ENCODE measurements around the gene CPNE9. TPM values are rescaled to one million over a fixed set of nuclear protein-coding genes. Genes with fewer than 3 reads are reported as not detected.

The CPNE9 gene
- total and polyA plus RNA-seq, 2 of the 13 experiments (the other 11 are each of a cell fraction or from before 2014, with no cell fraction given), result 0.20 TPM; not detected in 1

DNA sequence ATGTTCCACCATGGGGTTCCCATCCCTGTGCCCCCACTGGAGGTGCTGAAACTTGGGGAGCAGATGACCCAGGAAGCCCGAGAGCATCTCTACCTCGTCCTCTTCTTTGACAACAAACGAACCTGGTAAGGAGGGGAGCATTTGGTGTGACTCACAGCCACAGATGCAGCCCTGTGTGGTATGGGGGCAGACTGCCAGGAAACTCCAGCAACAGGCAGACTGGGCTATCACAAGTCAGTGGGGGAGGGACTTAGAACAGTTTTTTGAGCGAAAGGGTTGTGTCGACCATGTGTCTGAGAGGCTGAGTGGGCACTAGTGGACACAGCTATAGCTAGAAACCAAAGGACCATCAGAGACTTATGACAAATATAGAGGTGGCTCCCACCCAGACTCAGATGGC, 42.7 kb downstream of the CPNE9 start:
- FAIRE-seq, result no peak
- ChIA-PET CTCF (ENCODE audit: low intra/inter-chr PET ratio, low total read pairs) (no interaction called here), POLR2A (no interaction called here)
- Histone ChIP-seq H3K36me3 (replicated peaks in 1 of 2; ENCODE audit: control insufficient read depth in 1 of 2, insufficient read depth in 2 of 2, low read length in 2 of 2) (peaks cover 37 to 61% of the 10 kb centered on the region in 2 experiments), H3K27ac (ENCODE audit: extremely low read length, insufficient read depth, low read length) (no peak overlapping the region), H3K4me1 (ENCODE audit: insufficient read depth, low read length) (peaks cover 14% of the 10 kb centered on the region), H3K27me3 (ENCODE audit: control insufficient read depth in 1 of 2, insufficient read depth in 2 of 2, low read length in 2 of 2) (no peaks in the 10 kb centered on the region), H3K4me3 (replicated peaks in 1 of 3; ENCODE audit: insufficient read depth in 1 of 3, low read depth in 2 of 3, low read length in 3 of 3) (no peak overlapping the region), H4K20me1 (ENCODE audit: insufficient read depth, low read length) (no peaks in the 10 kb centered on the region), H3K9ac (ENCODE audit: insufficient read depth, low read depth, low read length) (no peak overlapping the region), H3K4me2 (ENCODE audit: low read depth, low read length) (no peak overlapping the region), H2AFZ (ENCODE audit: low read length) (no peak overlapping the region), H3K9me3 (ENCODE audit: low read length) (no peaks in the 10 kb centered on the region), H3K79me2 (ENCODE audit: insufficient read depth, low read length) (peaks cover 10% of the 10 kb centered on the region)
- BruUV-seq (replicated peaks), result no TSS peak
- DNase-seq (ENCODE audit: low spot score), result no peak
- 93% methylated on average over 3 of the region's 5 CpGs for WGBS (ENCODE audit: low lambda C conversion rate)
- ATAC-seq, result no peak
- in situ Hi-C loops (cut with HindIII; ENCODE audit: extremely low pct_ligation_motif_present, low pct_unique_long_range_greater_than_20kb) (no loop called here), intact Hi-C loops (cut with micrococcal nuclease; ENCODE audit: unreplicated experiment) (no loop called here)
- TF ChIP-seq HMGA1 (CRISPR knock-in tag; conservative IDR thresholded peaks at IDR 0.05), result no peak
- no peak for TF ChIP-seq ZNF543 (CRISPR knock-in tag; IDR thresholded peaks at IDR 0.05)
- TF ChIP-seq ATF1 (CRISPR knock-in tag; IDR thresholded peaks at IDR 0.05), result no peak
- no peak for TF ChIP-seq ZFY (CRISPR knock-in tag; IDR thresholded peaks at IDR 0.05)
- TF ChIP-seq PRDM15 (CRISPR knock-in tag; IDR thresholded peaks at IDR 0.05), result no peak
- TF ChIP-seq HOXA7 (CRISPR knock-in tag; IDR thresholded peaks at IDR 0.05), result no peak
- no peak for TF ChIP-seq ARNT2 (CRISPR knock-in tag; IDR thresholded peaks at IDR 0.05; ENCODE audit: low read depth)
- no peak for TF ChIP-seq ZNF232 (CRISPR knock-in tag; IDR thresholded peaks at IDR 0.05; ENCODE audit: borderline replicate concordance)
- no peak for TF ChIP-seq ZNF850 (CRISPR knock-in tag; conservative IDR thresholded peaks at IDR 0.05)
- TF ChIP-seq, protein P1, sequence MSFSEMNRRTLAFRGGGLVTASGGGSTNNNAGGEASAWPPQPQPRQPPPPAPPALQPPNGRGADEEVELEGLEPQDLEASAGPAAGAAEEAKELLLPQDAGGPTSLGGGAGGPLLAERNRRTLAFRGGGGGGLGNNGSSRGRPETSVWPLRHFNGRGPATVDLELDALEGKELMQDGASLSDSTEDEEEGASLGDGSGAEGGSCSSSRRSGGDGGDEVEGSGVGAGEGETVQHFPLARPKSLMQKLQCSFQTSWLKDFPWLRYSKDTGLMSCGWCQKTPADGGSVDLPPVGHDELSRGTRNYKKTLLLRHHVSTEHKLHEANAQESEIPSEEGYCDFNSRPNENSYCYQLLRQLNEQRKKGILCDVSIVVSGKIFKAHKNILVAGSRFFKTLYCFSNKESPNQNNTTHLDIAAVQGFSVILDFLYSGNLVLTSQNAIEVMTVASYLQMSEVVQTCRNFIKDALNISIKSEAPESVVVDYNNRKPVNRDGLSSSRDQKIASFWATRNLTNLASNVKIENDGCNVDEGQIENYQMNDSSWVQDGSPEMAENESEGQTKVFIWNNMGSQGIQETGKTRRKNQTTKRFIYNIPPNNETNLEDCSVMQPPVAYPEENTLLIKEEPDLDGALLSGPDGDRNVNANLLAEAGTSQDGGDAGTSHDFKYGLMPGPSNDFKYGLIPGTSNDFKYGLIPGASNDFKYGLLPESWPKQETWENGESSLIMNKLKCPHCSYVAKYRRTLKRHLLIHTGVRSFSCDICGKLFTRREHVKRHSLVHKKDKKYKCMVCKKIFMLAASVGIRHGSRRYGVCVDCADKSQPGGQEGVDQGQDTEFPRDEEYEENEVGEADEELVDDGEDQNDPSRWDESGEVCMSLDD (CRISPR knock-in tag; IDR thresholded peaks at IDR 0.05; ENCODE audit: borderline replicate concordance), result no peak
- no peak for TF ChIP-seq SMAD1 (CRISPR knock-in tag; IDR thresholded peaks at IDR 0.05; ENCODE audit: borderline replicate concordance, low read depth)
- TF ChIP-seq, protein P2, sequence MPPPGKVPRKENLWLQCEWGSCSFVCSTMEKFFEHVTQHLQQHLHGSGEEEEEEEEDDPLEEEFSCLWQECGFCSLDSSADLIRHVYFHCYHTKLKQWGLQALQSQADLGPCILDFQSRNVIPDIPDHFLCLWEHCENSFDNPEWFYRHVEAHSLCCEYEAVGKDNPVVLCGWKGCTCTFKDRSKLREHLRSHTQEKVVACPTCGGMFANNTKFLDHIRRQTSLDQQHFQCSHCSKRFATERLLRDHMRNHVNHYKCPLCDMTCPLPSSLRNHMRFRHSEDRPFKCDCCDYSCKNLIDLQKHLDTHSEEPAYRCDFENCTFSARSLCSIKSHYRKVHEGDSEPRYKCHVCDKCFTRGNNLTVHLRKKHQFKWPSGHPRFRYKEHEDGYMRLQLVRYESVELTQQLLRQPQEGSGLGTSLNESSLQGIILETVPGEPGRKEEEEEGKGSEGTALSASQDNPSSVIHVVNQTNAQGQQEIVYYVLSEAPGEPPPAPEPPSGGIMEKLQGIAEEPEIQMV (CRISPR knock-in tag; IDR thresholded peaks at IDR 0.05; ENCODE audit: low read depth), result no peak

Measured in HepG2 (cell line).